ENCODE data around the gene POPDC2. TPM values are rescaled to one million over a fixed set of nuclear protein-coding genes. Genes with fewer than 3 reads are reported as not detected.

Gene POPDC2
- total and polyA plus RNA-seq, 10 donors, result 3.1 to 9.8 (median 6.9) TPM

DNA sequence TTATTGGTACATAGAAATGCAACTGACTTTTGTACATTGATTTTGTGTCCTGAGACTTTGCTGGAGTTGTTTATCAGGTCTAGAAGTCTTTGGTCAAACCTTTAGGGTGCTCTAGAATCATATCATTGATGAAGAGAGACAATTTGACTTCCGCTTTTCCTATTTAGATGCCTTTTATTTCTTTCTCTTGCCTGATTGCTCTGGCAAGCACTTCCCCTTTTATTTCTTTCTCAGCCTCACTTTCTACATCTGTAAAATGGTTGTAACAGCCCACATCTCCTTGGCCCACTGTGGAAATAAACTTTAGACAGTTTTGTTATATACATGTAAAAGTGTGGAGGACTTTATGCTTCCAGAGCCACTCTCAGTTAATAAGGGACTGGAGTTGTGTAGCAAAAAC, 48.7 kb downstream of the POPDC2 start:
- DNase-seq, result no peak
- intact Hi-C loops (cut with DNase I; ENCODE audit: low total_unique reads), result no loop called here
- peaks cover 0 to 4% (median 0%) of the 10 kb centered on the region in 8 donors for H3K9me3 ChIP-seq
- no peaks in the 10 kb centered on the region for H3K4me1 ChIP-seq
- no peaks in the 10 kb centered on the region for H3K36me3 ChIP-seq
- H3K27me3 ChIP-seq (replicated peaks in 1 of 7), result no peaks in the 10 kb centered on the region
- no peak for TF ChIP-seq POLR2A (IDR thresholded peaks at IDR 0.05)
- TF ChIP-seq, protein P1, sequence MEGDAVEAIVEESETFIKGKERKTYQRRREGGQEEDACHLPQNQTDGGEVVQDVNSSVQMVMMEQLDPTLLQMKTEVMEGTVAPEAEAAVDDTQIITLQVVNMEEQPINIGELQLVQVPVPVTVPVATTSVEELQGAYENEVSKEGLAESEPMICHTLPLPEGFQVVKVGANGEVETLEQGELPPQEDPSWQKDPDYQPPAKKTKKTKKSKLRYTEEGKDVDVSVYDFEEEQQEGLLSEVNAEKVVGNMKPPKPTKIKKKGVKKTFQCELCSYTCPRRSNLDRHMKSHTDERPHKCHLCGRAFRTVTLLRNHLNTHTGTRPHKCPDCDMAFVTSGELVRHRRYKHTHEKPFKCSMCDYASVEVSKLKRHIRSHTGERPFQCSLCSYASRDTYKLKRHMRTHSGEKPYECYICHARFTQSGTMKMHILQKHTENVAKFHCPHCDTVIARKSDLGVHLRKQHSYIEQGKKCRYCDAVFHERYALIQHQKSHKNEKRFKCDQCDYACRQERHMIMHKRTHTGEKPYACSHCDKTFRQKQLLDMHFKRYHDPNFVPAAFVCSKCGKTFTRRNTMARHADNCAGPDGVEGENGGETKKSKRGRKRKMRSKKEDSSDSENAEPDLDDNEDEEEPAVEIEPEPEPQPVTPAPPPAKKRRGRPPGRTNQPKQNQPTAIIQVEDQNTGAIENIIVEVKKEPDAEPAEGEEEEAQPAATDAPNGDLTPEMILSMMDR (IDR thresholded peaks at IDR 0.05 in 8 of 11, conservative IDR thresholded peaks at IDR 0.05 in 3 of 11), result no peak
- TF ChIP-seq POLR2AphosphoS5 (IDR thresholded peaks at IDR 0.05), result no peak
- no peak overlapping the region for H3K4me3 ChIP-seq
- WGBS, 5 donors, result 88 to 100% (median 94%) methylated on average over 1 of the region's 1 CpG
- H3K27ac ChIP-seq, result no peak overlapping the region

- Histone ChIP-seq H3K36me3 (no peaks in the 10 kb centered on the region), H3K4me1 (no peaks in the 10 kb centered on the region), H3K27me3 (replicated peaks in 1 of 7) (no peaks in the 10 kb centered on the region), H3K9me3 (peaks cover 0 to 4% (median 0%) of the 10 kb centered on the region in 8 donors), H3K4me3 (no peak overlapping the region), H3K27ac (no peak overlapping the region)
- no peak for TF ChIP-seq POLR2AphosphoS5 (IDR thresholded peaks at IDR 0.05)
- TF ChIP-seq, protein P1 (IDR thresholded peaks at IDR 0.05 in 8 of 11, conservative IDR thresholded peaks at IDR 0.05 in 3 of 11), result no peak
- TF ChIP-seq POLR2A (IDR thresholded peaks at IDR 0.05), result no peak
- intact Hi-C loops (cut with DNase I; ENCODE audit: low total_unique reads), result no loop called here
- no peak for DNase-seq
- 67 to 79% (median 78%) methylated on average over 5 to 6 of the region's 6 CpGs for WGBS, 5 donors
Observed at GRCh38 chr3:119609301-119609700, 51.1 kb downstream of the POPDC2 start.

GRCh38 chr3:119608405-119609000, 51.9 kb downstream of the POPDC2 start:
- Histone ChIP-seq H3K4me1 (no peaks in the 10 kb centered on the region), H3K36me3 (no peaks in the 10 kb centered on the region), H3K4me3 (no peak overlapping the region), H3K27me3 (replicated peaks in 1 of 7) (no peaks in the 10 kb centered on the region), H3K27ac (no peak overlapping the region), H3K9me3 (peaks cover 0 to 4% (median 0%) of the 10 kb centered on the region in 8 donors)
- no peak for TF ChIP-seq POLR2A (IDR thresholded peaks at IDR 0.05)
- TF ChIP-seq, protein P1 (IDR thresholded peaks at IDR 0.05 in 8 of 11, conservative IDR thresholded peaks at IDR 0.05 in 3 of 11), result no peak
- no peak for TF ChIP-seq POLR2AphosphoS5 (IDR thresholded peaks at IDR 0.05)
- no peak for DNase-seq
- intact Hi-C loops (cut with DNase I; ENCODE audit: low total_unique reads), result no loop called here
- WGBS, 5 donors, result 84 to 97% (median 91%) methylated on average over 6 of the region's 6 CpGs

- WGBS, 5 donors, result 78 to 89% (median 86%) methylated on average over 1 of the region's 1 CpG
- no peak overlapping the region for H3K27ac ChIP-seq
Observed at GRCh38 chr3:119604878-119605277, 55.5 kb downstream of the POPDC2 start.

More at GRCh38 chr3:119604878-119605277, 55.5 kb downstream of the POPDC2 start:
- no peak for DNase-seq
- Histone ChIP-seq H3K9me3 (no peaks in the 10 kb centered on the region), H3K27me3 (replicated peaks in 1 of 7) (no peaks in the 10 kb centered on the region), H3K4me3 (no peak overlapping the region), H3K4me1 (peaks cover 0 to 14% (median 0%) of the 10 kb centered on the region in 6 donors), H3K36me3 (no peaks in the 10 kb centered on the region)
- intact Hi-C loops (cut with DNase I; ENCODE audit: low total_unique reads), result no loop called here
- TF ChIP-seq POLR2A (IDR thresholded peaks at IDR 0.05) (no peak), POLR2AphosphoS5 (IDR thresholded peaks at IDR 0.05) (no peak)
- TF ChIP-seq, protein P1 (IDR thresholded peaks at IDR 0.05 in 8 of 11, conservative IDR thresholded peaks at IDR 0.05 in 3 of 11), result no peak

Measured in spleen (tissue), 11 donors.